Measurements from ENCODE around the gene NTNG2. TPM values are rescaled to one million over a fixed set of nuclear protein-coding genes. Genes with fewer than 3 reads are reported as not detected.

The NTNG2 gene
- total and polyA plus RNA-seq, 2 of the 13 experiments (the other 11 are each of a cell fraction or from before 2014, with no cell fraction given): 0.02 to 0.36 TPM

DNA sequence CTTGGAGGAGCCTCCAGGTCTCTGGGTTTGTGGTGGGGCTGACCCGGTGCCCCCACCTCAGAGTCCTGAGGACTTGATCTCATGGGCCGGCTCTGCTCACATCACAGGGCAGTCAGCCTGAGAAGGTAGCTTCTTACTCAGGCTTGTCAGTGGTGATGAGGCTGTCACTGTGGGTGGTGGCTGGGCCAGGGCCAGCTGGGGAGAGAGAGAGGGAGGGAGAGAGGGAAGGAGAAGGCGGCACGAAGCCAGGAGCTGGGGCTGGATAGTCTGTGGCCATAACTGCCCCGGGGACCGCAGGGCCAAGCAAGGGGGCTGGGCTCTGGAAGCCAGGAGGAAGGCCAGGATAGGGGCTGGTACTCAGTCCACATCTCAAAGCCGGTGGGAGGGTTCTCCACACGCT, 6.5 kb downstream of the NTNG2 start:
- FAIRE-seq (no peak), ATAC-seq (no peak), DNase-seq (ENCODE audit: low spot score) (no peak)
- intact Hi-C loops (cut with micrococcal nuclease; ENCODE audit: unreplicated experiment) (loop anchor here (5.0 kb wide), 1 partner anchor 69 kb away; no protein-coding TSS in a partner anchor), in situ Hi-C loops (cut with HindIII; ENCODE audit: extremely low pct_ligation_motif_present, low pct_unique_long_range_greater_than_20kb) (no loop called here)
- Histone ChIP-seq H3K4me3 (replicated peaks in 1 of 3; ENCODE audit: insufficient read depth in 1 of 3, low read depth in 2 of 3, low read length in 3 of 3) (no peak overlapping the region), H3K9me3 (ENCODE audit: low read length) (no peaks in the 10 kb centered on the region), H4K20me1 (ENCODE audit: insufficient read depth, low read length) (peaks cover 14% of the 10 kb centered on the region; the same call in 1 of the 2 replicates), H3K36me3 (replicated peaks in 1 of 2; ENCODE audit: control insufficient read depth in 1 of 2, insufficient read depth in 2 of 2, low read length in 2 of 2) (no peaks in the 10 kb centered on the region), H3K9ac (ENCODE audit: insufficient read depth, low read depth, low read length) (no peak overlapping the region), H3K79me2 (ENCODE audit: insufficient read depth, low read length) (no peaks in the 10 kb centered on the region), H2AFZ (ENCODE audit: low read length) (no peak overlapping the region), H3K4me2 (ENCODE audit: low read depth, low read length) (no peak overlapping the region), H3K4me1 (ENCODE audit: insufficient read depth, low read length) (no peaks in the 10 kb centered on the region; the same call in 1 of the 2 replicates), H3K27ac (ENCODE audit: extremely low read length, insufficient read depth, low read length) (no peak overlapping the region), H3K27me3 (ENCODE audit: control insufficient read depth in 1 of 2, insufficient read depth in 2 of 2, low read length in 2 of 2) (peaks cover 13 to 86% of the 10 kb centered on the region in 2 experiments)
- ChIA-PET POLR2A (no interaction called here), CTCF (ENCODE audit: low intra/inter-chr PET ratio, low total read pairs) (no interaction called here)
- no TSS peak for BruUV-seq (replicated peaks)
- whole genome bisulfite sequencing (ENCODE audit: low lambda C conversion rate): 6% methylated on average over 7 of the region's 8 CpGs
- no peak for TF ChIP-seq IKZF1 (IDR thresholded peaks at IDR 0.05)
- TF ChIP-seq, protein P1, sequence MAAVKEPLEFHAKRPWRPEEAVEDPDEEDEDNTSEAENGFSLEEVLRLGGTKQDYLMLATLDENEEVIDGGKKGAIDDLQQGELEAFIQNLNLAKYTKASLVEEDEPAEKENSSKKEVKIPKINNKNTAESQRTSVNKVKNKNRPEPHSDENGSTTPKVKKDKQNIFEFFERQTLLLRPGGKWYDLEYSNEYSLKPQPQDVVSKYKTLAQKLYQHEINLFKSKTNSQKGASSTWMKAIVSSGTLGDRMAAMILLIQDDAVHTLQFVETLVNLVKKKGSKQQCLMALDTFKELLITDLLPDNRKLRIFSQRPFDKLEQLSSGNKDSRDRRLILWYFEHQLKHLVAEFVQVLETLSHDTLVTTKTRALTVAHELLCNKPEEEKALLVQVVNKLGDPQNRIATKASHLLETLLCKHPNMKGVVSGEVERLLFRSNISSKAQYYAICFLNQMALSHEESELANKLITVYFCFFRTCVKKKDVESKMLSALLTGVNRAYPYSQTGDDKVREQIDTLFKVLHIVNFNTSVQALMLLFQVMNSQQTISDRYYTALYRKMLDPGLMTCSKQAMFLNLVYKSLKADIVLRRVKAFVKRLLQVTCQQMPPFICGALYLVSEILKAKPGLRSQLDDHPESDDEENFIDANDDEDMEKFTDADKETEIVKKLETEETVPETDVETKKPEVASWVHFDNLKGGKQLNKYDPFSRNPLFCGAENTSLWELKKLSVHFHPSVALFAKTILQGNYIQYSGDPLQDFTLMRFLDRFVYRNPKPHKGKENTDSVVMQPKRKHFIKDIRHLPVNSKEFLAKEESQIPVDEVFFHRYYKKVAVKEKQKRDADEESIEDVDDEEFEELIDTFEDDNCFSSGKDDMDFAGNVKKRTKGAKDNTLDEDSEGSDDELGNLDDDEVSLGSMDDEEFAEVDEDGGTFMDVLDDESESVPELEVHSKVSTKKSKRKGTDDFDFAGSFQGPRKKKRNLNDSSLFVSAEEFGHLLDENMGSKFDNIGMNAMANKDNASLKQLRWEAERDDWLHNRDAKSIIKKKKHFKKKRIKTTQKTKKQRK (IDR thresholded peaks at IDR 0.05; ENCODE audit: low read length): no peak

DNA sequence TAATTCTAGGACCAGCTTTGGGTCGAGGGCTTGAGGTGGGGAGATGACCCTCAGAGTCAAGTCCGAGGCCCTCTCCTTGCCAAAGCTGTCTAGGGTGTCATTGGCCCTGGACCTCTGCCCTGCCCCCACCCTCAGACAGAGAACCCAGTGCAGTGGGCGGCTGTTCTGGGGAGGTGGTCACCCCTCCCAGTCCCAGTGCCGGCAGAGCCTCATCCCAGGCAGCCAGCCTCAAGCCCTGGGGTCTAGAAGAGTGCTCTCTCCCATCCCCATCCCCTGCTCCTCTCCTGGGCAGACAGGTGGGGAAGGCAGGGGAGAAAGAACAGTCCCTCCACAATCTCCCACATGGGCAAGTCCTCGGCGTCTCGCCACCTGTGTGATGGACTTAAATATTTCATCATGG, 7.0 kb downstream of the NTNG2 start:
- in situ Hi-C loops (cut with HindIII; ENCODE audit: extremely low pct_ligation_motif_present, low pct_unique_long_range_greater_than_20kb) (no loop called here), intact Hi-C loops (cut with micrococcal nuclease; ENCODE audit: unreplicated experiment) (loop anchor here (5.0 kb wide), 1 partner anchor 68 kb away; no protein-coding TSS in a partner anchor)
- POLR2A ChIA-PET: no interaction called here

More for the DNA sequence above, 7.0 kb downstream of the NTNG2 start:
- Histone ChIP-seq H3K36me3 (replicated peaks in 1 of 2; ENCODE audit: control insufficient read depth in 1 of 2, insufficient read depth in 2 of 2, low read length in 2 of 2) (no peaks in the 10 kb centered on the region), H3K79me2 (ENCODE audit: insufficient read depth, low read length) (no peaks in the 10 kb centered on the region), H3K9ac (ENCODE audit: insufficient read depth, low read depth, low read length) (no peak overlapping the region), H3K4me2 (ENCODE audit: low read depth, low read length) (no peak overlapping the region), H4K20me1 (ENCODE audit: insufficient read depth, low read length) (peaks cover 11% of the 10 kb centered on the region; the same call in 1 of the 2 replicates), H3K27me3 (ENCODE audit: control insufficient read depth in 1 of 2, insufficient read depth in 2 of 2, low read length in 2 of 2) (peaks cover 13 to 84% of the 10 kb centered on the region in 2 experiments), H3K27ac (ENCODE audit: extremely low read length, insufficient read depth, low read length) (no peak overlapping the region), H2AFZ (ENCODE audit: low read length) (no peak overlapping the region), H3K4me1 (ENCODE audit: insufficient read depth, low read length) (no peaks in the 10 kb centered on the region), H3K9me3 (ENCODE audit: low read length) (no peaks in the 10 kb centered on the region), H3K4me3 (replicated peaks in 1 of 3; ENCODE audit: insufficient read depth in 1 of 3, low read depth in 2 of 3, low read length in 3 of 3) (no peak overlapping the region)
- TF ChIP-seq, protein P2, sequence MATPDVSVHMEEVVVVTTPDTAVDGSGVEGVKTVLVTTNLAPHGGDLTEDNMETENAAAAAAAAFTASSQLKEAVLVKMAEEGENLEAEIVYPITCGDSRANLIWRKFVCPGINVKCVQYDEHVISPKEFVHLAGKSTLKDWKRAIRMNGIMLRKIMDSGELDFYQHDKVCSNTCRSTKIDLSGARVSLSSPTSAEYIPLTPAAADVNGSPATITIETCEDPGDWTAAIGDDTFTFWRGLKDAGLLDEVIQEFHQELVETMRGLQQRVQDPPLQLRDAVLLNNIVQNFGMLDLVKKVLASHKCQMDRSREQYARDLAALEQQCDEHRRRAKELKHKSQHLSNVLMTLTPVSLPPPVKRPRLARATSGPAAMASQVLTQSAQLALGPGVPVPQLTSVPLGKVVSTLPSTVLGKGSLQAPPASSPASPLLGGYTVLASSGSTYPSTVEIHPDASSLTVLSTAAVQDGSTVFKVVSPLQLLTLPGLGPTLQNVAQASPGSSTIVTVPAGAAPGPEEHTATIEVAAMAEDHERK (CRISPR knock-in tag; IDR thresholded peaks at IDR 0.05; ENCODE audit: low read depth): no peak
- TF ChIP-seq HNRNPUL1 (IDR thresholded peaks at IDR 0.05; ENCODE audit: low read depth, low read length) (no peak), SRY (CRISPR knock-in tag; IDR thresholded peaks at IDR 0.05) (no peak)
- TF ChIP-seq, protein P3, sequence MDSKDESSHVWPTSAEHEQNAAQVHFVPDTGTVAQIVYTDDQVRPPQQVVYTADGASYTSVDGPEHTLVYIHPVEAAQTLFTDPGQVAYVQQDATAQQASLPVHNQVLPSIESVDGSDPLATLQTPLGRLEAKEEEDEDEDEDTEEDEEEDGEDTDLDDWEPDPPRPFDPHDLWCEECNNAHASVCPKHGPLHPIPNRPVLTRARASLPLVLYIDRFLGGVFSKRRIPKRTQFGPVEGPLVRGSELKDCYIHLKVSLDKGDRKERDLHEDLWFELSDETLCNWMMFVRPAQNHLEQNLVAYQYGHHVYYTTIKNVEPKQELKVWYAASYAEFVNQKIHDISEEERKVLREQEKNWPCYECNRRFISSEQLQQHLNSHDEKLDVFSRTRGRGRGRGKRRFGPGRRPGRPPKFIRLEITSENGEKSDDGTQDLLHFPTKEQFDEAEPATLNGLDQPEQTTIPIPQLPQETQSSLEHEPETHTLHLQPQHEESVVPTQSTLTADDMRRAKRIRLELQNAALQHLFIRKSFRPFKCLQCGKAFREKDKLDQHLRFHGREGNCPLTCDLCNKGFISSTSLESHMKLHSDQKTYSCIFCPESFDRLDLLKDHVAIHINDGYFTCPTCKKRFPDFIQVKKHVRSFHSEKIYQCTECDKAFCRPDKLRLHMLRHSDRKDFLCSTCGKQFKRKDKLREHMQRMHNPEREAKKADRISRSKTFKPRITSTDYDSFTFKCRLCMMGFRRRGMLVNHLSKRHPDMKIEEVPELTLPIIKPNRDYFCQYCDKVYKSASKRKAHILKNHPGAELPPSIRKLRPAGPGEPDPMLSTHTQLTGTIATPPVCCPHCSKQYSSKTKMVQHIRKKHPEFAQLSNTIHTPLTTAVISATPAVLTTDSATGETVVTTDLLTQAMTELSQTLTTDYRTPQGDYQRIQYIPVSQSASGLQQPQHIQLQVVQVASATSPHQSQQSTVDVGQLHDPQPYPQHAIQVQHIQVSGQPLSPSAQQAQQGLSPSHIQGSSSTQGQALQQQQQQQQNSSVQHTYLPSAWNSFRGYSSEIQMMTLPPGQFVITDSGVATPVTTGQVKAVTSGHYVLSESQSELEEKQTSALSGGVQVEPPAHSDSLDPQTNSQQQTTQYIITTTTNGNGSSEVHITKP (CRISPR knock-in tag; IDR thresholded peaks at IDR 0.05; ENCODE audit: low read depth): no peak
- DNase-seq (ENCODE audit: low spot score) (no peak), FAIRE-seq (no peak), ATAC-seq (no peak)
- BruUV-seq (replicated peaks): no TSS peak
- WGBS (ENCODE audit: low lambda C conversion rate): 0% methylated on average over 2 of the region's 7 CpGs
- CTCF ChIA-PET (ENCODE audit: low intra/inter-chr PET ratio, low total read pairs): interaction anchor here (2.2 kb wide), 1 partner anchor 67 kb away, joined by 12 read pairs; no protein-coding TSS in a partner anchor

Measured in HepG2 (cell line).